IMR-90 (cell line): ENCODE results near the gene GAMT. TPM values are rescaled to one million over a fixed set of nuclear protein-coding genes. Genes with fewer than 3 reads are reported as not detected.
A peak's percentile ranks its signal among the peaks of the same experiment; 100 is the strongest.

Source experiments
- ATAC-seq: fragments of 200-7000 bp; cut with Tn5 transposase; 2 replicates; pipeline ENCODE4 v1.9.1; 2020; ENCODE audit warnings: low read depth, mild to moderate bottlenecking, moderate library complexity
- BruUV-seq: library from RNA; stranded (reverse); fragments of 400-500 nt; replicated peaks from 2 replicates; lab custom pipeline; 2021; lab: Mats Ljungman, UMichigan
- CTCF ChIA-PET: fragments of 300-600 bp; formaldehyde crosslinking; extraction: SDS; loops from one replicate; lab custom pipeline; 2021; ENCODE audit warnings: antibody characterized with exemption; lab: Yijun Ruan, JAX
- POLR2A ChIA-PET: fragments of 300-600 bp; sonication (Branson Sonifier 250); formaldehyde crosslinking; loops from one replicate; lab custom pipeline; 2022; ENCODE audit warnings: antibody characterized with exemption; ENCODE audit not compliant: unreplicated experiment; lab: Charles Lee
- DNase-seq: peaks from one replicate; pipeline ENCODE4 v3.0.0; 2013
- H2AFZ ChIP-seq: replicated peaks from 2 replicates; pipeline ENCODE3; 2013; ENCODE audit warnings: low read length, mild to moderate bottlenecking; ENCODE audit not compliant: poor library complexity
- H2AK5ac ChIP-seq: 2 replicates; pipeline ENCODE4 v1.6.1; 2013; ENCODE audit warnings: low read depth, low read length, inconsistent platforms
- H2AK9ac ChIP-seq: replicated peaks from 2 replicates; pipeline ENCODE3; 2013; ENCODE audit warnings: mild to moderate bottlenecking, low read depth, low read length, moderate library complexity; ENCODE audit not compliant: poor library complexity
- H2BK120ac ChIP-seq: 2 replicates; pipeline ENCODE4 v1.6.1; 2013; ENCODE audit warnings: low read depth, low read length, inconsistent platforms
- H2BK15ac ChIP-seq: 3 replicates; pipeline ENCODE4 v1.6.1; 2013; ENCODE audit warnings: low read depth, low read length, inconsistent platforms
- H2BK20ac ChIP-seq: 2 replicates; pipeline ENCODE4 v1.6.1; 2013; ENCODE audit warnings: low read depth, mild to moderate bottlenecking, inconsistent platforms, low read length, moderate library complexity
- H2BK5ac ChIP-seq: 2 replicates; pipeline ENCODE4 v1.6.1; 2013; ENCODE audit warnings: mild to moderate bottlenecking, low read depth, low read length, inconsistent platforms; ENCODE audit not compliant: poor library complexity, severe bottlenecking
- H3K14ac ChIP-seq: replicated peaks from 2 replicates; pipeline ENCODE4 v1.6.1; 2013; ENCODE audit warnings: low read depth, low read length, inconsistent platforms
- H3K18ac ChIP-seq: 2 replicates; pipeline ENCODE4 v1.6.1; 2013; ENCODE audit warnings: low read depth, low read length, control low read depth
- H3K23ac ChIP-seq: 2 replicates; pipeline ENCODE4 v1.6.1; 2013; ENCODE audit warnings: low read depth, low read length, inconsistent platforms
- H3K27ac ChIP-seq: 2 replicates; pipeline ENCODE4 v1.5.1; 2013; ENCODE audit warnings: mild to moderate bottlenecking, control low read depth, low read length; ENCODE audit not compliant: insufficient read depth
- H3K27me3 ChIP-seq: 2 replicates; pipeline ENCODE4 v1.6.1; 2013; ENCODE audit warnings: low read length; ENCODE audit not compliant: control insufficient read depth, insufficient read depth
- H3K36me3 ChIP-seq: 2 replicates; pipeline ENCODE4 v1.6.1; 2013; ENCODE audit warnings: low read length, mixed read lengths; ENCODE audit not compliant: control insufficient read depth, insufficient read depth
- H3K4ac ChIP-seq: 2 replicates; pipeline ENCODE4 v1.6.1; 2013; ENCODE audit warnings: low read depth, low read length, inconsistent platforms
- H3K4me1 ChIP-seq: 2 replicates; pipeline ENCODE4 v1.6.1; 2013; ENCODE audit warnings: low read length, mixed read lengths; ENCODE audit not compliant: control insufficient read depth, insufficient read depth
- H3K4me2 ChIP-seq: 2 replicates; pipeline ENCODE4 v1.6.1; 2013; ENCODE audit warnings: low read depth, mild to moderate bottlenecking, control low read depth, low read length, moderate library complexity
- H3K4me3 ChIP-seq: 2 replicates; pipeline ENCODE4 v1.5.1; 2013; ENCODE audit warnings: low read depth, mild to moderate bottlenecking, control low read depth, low read length, moderate library complexity; ENCODE audit not compliant: insufficient read depth
- H3K56ac ChIP-seq: 2 replicates; pipeline ENCODE4 v1.6.1; 2013; ENCODE audit warnings: low read length, inconsistent platforms; ENCODE audit not compliant: insufficient read depth; ENCODE audit errors: extremely low read depth
- H3K79me1 ChIP-seq, 2 experiments: 2 replicates each; pipeline ENCODE4 v1.6.1; 2013; ENCODE audit warnings: low read length in 2 of 2, inconsistent platforms in 1 of 2, low read depth in 1 of 2
- H3K9ac ChIP-seq: 2 replicates; pipeline ENCODE4 v1.6.1; 2013; ENCODE audit warnings: low read depth, low read length, control low read depth
- H3K9me1 ChIP-seq: 2 replicates; pipeline ENCODE4 v1.6.1; 2013; ENCODE audit warnings: low read length, inconsistent platforms; ENCODE audit not compliant: insufficient read depth
- H3K9me3 ChIP-seq: 2 replicates; pipeline ENCODE4 v1.6.1; 2013; ENCODE audit warnings: low read length; ENCODE audit not compliant: control insufficient read depth, insufficient read depth
- H4K20me1 ChIP-seq: 2 replicates; pipeline ENCODE4 v1.6.1; 2013; ENCODE audit warnings: low read length, inconsistent platforms; ENCODE audit not compliant: insufficient read depth
- H4K5ac ChIP-seq: 2 replicates; pipeline ENCODE4 v1.6.1; 2013; ENCODE audit warnings: mild to moderate bottlenecking, low read depth, low read length, control low read depth
- H4K8ac ChIP-seq, 2 experiments: 2 replicates each; pipeline ENCODE4 v1.6.1; 2013; ENCODE audit warnings: low read depth in 2 of 2, low read length in 2 of 2, control low read depth in 1 of 2, inconsistent platforms in 1 of 2
- H4K91ac ChIP-seq: 2 replicates; pipeline ENCODE4 v1.6.1; 2013; ENCODE audit warnings: low read depth, low read length, inconsistent platforms; ENCODE audit not compliant: insufficient read depth
- BHLHE40 ChIP-seq: fragments of 150-350 bp; IDR thresholded peaks from 2 replicates; pipeline ENCODE4 v1.6.1; 2016; ENCODE audit warnings: mild to moderate bottlenecking, low read depth, low read length
- CEBPB ChIP-seq: IDR thresholded peaks from 2 replicates; pipeline ENCODE4 v1.6.1; 2012; ENCODE audit warnings: low read depth, low read length, improper control_type of control experiment
- CHD1 ChIP-seq: IDR thresholded peaks from 2 replicates; pipeline ENCODE4 v1.6.1; 2012; ENCODE audit warnings: low read depth, low read length, improper control_type of control experiment
- CTCF ChIP-seq: conservative IDR thresholded peaks from 2 replicates; pipeline ENCODE4 v1.5.1; 2012; ENCODE audit warnings: mild to moderate bottlenecking, low read depth, low read length, improper control_type of control experiment
- ELK1 ChIP-seq: fragments of 150-350 bp; IDR thresholded peaks from 2 replicates; pipeline ENCODE4 v1.6.1; 2016; ENCODE audit warnings: low read depth, mild to moderate bottlenecking, low read length, moderate library complexity, borderline replicate concordance
- FOS ChIP-seq: fragments of 150-350 bp; IDR thresholded peaks from 2 replicates; pipeline ENCODE4 v1.6.1; 2016; ENCODE audit warnings: low read depth, low read length
- MAFK ChIP-seq: IDR thresholded peaks from 2 replicates; pipeline ENCODE4 v1.6.1; 2012; ENCODE audit warnings: low read depth, low read length, improper control_type of control experiment
- MAZ ChIP-seq: IDR thresholded peaks from 2 replicates; pipeline ENCODE4 v1.6.1; 2012; ENCODE audit warnings: low read depth, mild to moderate bottlenecking, low read length, improper control_type of control experiment, moderate library complexity, borderline replicate concordance
- MXI1 ChIP-seq: IDR thresholded peaks from 2 replicates; pipeline ENCODE4 v1.6.1; 2012; ENCODE audit warnings: low read depth, mild to moderate bottlenecking, low read length, moderate library complexity, borderline replicate concordance
- NFE2L2 ChIP-seq: fragments of 150-350 bp; IDR thresholded peaks from 2 replicates; pipeline ENCODE4 v1.6.1; 2016; ENCODE audit warnings: low read depth, mild to moderate bottlenecking, low read length
- POLR2A ChIP-seq: IDR thresholded peaks from 2 replicates; pipeline ENCODE4 v1.6.1; 2012; ENCODE audit warnings: mild to moderate bottlenecking, low read depth, low read length
- RAD21 ChIP-seq: IDR thresholded peaks from 2 replicates; pipeline ENCODE4 v1.6.1; 2012; ENCODE audit warnings: low read length, improper control_type of control experiment
- RCOR1 ChIP-seq: IDR thresholded peaks from 2 replicates; pipeline ENCODE4 v1.6.1; 2012; ENCODE audit warnings: mild to moderate bottlenecking, low read length, improper control_type of control experiment; ENCODE audit not compliant: insufficient replicate concordance
- SMC3 ChIP-seq: fragments of 150-350 bp; IDR thresholded peaks from 2 replicates; pipeline ENCODE4 v1.6.1; 2016; ENCODE audit warnings: low read depth, mild to moderate bottlenecking, antibody characterized with exemption, low read length, moderate library complexity
- USF2 ChIP-seq: fragments of 150-350 bp; IDR thresholded peaks from 2 replicates; pipeline ENCODE4 v1.6.1; 2017; ENCODE audit warnings: mild to moderate bottlenecking, antibody characterized with exemption, low read length, low read depth
- WGBS, 2 experiments: methylation state at CpG; one replicate each; pipeline versions ENCODE4 v1.1.5 to v1.1.7; 2013; ENCODE audit warnings: missing lambda C conversion rate in 2 of 2; ENCODE audit not compliant: insufficient read length in 1 of 2; ENCODE audit errors: extremely low coverage in 2 of 2; 5-methylcytosine and 5-hydroxymethylcytosine counted together
- dilution Hi-C: fragments of 300-500 bp; cut with HindIII; formaldehyde crosslinking; loops from one replicate; pipeline ENCODE4 v1.14.3; 2018; ENCODE audit warnings: low sequenced_read_pairs; ENCODE audit not compliant: unreplicated experiment
- in situ Hi-C: fragments of 300-500 bp; cut with MboI; formaldehyde crosslinking; loops from 3 replicates; pipeline ENCODE4 v1.14.3; 2019; ENCODE audit warnings: low sequenced_read_pairs, inconsistent platforms, mixed read lengths
- intact Hi-C: fragments of 100-400 bp; cut with micrococcal nuclease; formaldehyde crosslinking; loops from 2 replicates; pipeline ENCODE4 v1.10.0; 2022
- polyA plus RNA-seq, 3 experiments: library from polyadenylated mRNA; depleted of rRNA; stranded (reverse); fragments of >200 nt; gene quantifications; 2 replicates each; pipeline ENCODE4 v1.2.3, GENCODE V29; 2012; ENCODE audit warnings: low replicate concordance in 1 of 3
- total RNA-seq: library from RNA; depleted of rRNA; stranded (reverse); fragments of >200 nt; gene quantifications from 2 replicates; pipeline ENCODE4 v1.2.3, GENCODE V29; 2012

The GAMT gene
- total and polyA plus RNA-seq, 2 of the 4 experiments (the other 2 are of a cell fraction), result 22.8 to 51.8 TPM

- no peak overlapping the region for H3K4me3 ChIP-seq
- no peak overlapping the region for H2BK120ac ChIP-seq
- no peak overlapping the region for H3K56ac ChIP-seq
- DNase-seq, result no peak
- in situ Hi-C loops, result no loop called here
- H3K27ac ChIP-seq, result no peak overlapping the region
- H3K79me1 ChIP-seq, result peaks cover 0 to 64% of the 10 kb centered on the region in 2 experiments; a peak in 2 of 4 replicates
- peaks cover 21% of the 10 kb centered on the region; the same call in 1 of the 2 replicates for H3K36me3 ChIP-seq
- H3K27me3 ChIP-seq, result no peaks in the 10 kb centered on the region
- H2BK5ac ChIP-seq, result no peak overlapping the region
- POLR2A ChIA-PET, result no interaction called here
- intact Hi-C loops, result no loop called here
- H2AK9ac ChIP-seq, result peak overlapping the region; percentile 14
- no TSS peak for BruUV-seq
- no peak overlapping the region for H3K14ac ChIP-seq
- H3K9ac ChIP-seq, result no peak overlapping the region
- H2AK5ac ChIP-seq, result no peak overlapping the region
- H2BK20ac ChIP-seq, result no peak overlapping the region
- no peaks in the 10 kb centered on the region for H3K9me3 ChIP-seq
- CTCF ChIA-PET, result no interaction called here
- H4K5ac ChIP-seq, result no peak overlapping the region
- no peak overlapping the region for H4K91ac ChIP-seq
- 93% methylated on average over 10 of the region's 36 CpGs; no CpG with 5 or more reads in 1 of the 2 experiments for WGBS, 2 experiments
- H3K4me2 ChIP-seq, result no peak overlapping the region
- dilution Hi-C loops, result no loop called here
- no peak overlapping the region for H2AFZ ChIP-seq
- no peak overlapping the region for H2BK15ac ChIP-seq
- H3K9me1 ChIP-seq, result peaks cover 26% of the 10 kb centered on the region
- ATAC-seq, result no peak
- peaks cover 42% of the 10 kb centered on the region for H3K4me1 ChIP-seq
- H4K20me1 ChIP-seq, result peaks cover 98% of the 10 kb centered on the region
- no peak overlapping the region for H3K4ac ChIP-seq
- no peak overlapping the region for H3K23ac ChIP-seq
- no peak overlapping the region for H4K8ac ChIP-seq
- H3K18ac ChIP-seq, result no peak overlapping the region
- TF ChIP-seq FOS (no peak), NFE2L2 (no peak), POLR2A (no peak), CHD1 (no peak), RAD21 (no peak), ELK1 (no peak), CEBPB (no peak), BHLHE40 (no peak), MXI1 (no peak), RCOR1 (no peak), MAFK (no peak), SMC3 (no peak), USF2 (no peak), CTCF (no peak), MAZ (no peak)
These were observed 11.9 kb upstream of the GAMT start for GRCh38 chr19:1412995-1413800.
